Bronchial epithelial cell (primary cell): ENCODE results near the gene GALNT14. TPM values are rescaled to one million over a fixed set of nuclear protein-coding genes. Genes with fewer than 3 reads are reported as not detected.

Source experiments
- DNase-seq: peaks from one replicate; pipeline ENCODE4 v3.0.0-alpha.2; 2010; ENCODE audit warnings: low read depth
- FAIRE-seq: peaks from 2 replicates; lab custom pipeline; 2011; peaks lifted over from hg19 to GRCh38; lab: Jason Lieb, UNC
- H3K27me3 ChIP-seq: 2 replicates; pipeline ENCODE4 v1.5.1; 2011; ENCODE audit warnings: low read length; ENCODE audit not compliant: control insufficient read depth, insufficient read depth
- H3K36me3 ChIP-seq: 2 replicates; pipeline ENCODE4 v1.5.1; 2011; ENCODE audit warnings: low read length; ENCODE audit not compliant: control insufficient read depth, insufficient read depth
- H3K4me3 ChIP-seq: 2 replicates; pipeline ENCODE4 v1.5.1; 2011; ENCODE audit warnings: mild to moderate bottlenecking, low read depth, low read length, control low read depth
- total RNA-seq: library from RNA; depleted of rRNA; stranded (reverse); fragments of >200 nt; gene quantifications from 2 replicates; pipeline ENCODE4 v1.2.1, GENCODE V29; 2014
- TF ChIP-seq, protein P1 (sequence below): IDR thresholded peaks from 2 replicates; pipeline ENCODE4 v1.5.1; 2011; ENCODE audit warnings: mild to moderate bottlenecking, moderate library complexity, low read length, control low read depth, inconsistent platforms; ENCODE audit not compliant: insufficient read depth, severe bottlenecking

Gene GALNT14
- total RNA-seq, 1 donor from 2014 or later, result 12.4 TPM

DNA sequence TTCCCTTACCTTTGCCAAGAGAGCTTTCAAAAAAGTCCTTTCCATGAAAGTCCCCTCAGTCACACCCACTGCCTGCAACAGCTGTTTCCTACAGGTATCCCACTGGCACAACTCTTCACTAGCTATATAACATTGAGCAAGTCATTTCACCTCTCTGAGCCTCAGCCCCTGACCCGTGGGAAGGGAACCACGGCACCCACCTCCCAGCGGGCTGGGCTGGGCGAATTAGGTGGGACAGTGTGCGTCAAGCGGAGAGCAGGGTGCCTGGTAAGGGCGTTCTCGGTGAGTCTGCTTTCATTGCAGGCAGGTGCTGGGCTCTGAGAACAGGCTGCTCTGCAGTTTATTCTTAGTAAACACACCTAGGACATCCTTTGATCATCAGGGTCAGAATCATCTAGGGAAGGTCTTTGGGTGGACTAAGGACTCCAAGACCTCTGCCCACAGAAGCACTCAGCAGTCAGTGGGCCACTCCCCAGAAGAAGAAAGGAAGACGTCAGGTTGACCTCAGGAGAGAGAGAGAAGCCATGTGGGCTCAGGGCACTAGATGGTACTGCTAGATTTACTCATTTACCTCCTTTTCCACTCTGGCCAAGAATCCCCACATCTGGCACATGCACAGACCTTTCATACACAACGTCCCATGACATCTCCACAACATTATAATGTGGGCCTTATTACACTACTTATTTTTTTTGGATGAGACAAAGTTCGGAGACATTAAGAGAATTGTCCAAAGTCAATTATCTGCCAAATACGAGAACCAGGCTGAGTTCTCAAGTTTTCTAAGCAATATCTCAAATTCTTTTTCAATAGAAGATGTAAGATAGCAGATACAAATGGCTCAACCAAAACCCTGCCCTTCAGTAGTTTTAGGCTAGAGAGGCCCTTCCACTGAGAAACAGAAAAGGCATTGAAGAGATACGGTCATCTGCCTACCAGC is 79.9 kb downstream of the GALNT14 start:
- H3K27me3 ChIP-seq, result no peaks in the 10 kb centered on the region
- H3K4me3 ChIP-seq, result no peak overlapping the region
- H3K36me3 ChIP-seq, result no peaks in the 10 kb centered on the region
- DNase-seq, result no peak
- TF ChIP-seq, protein P1, sequence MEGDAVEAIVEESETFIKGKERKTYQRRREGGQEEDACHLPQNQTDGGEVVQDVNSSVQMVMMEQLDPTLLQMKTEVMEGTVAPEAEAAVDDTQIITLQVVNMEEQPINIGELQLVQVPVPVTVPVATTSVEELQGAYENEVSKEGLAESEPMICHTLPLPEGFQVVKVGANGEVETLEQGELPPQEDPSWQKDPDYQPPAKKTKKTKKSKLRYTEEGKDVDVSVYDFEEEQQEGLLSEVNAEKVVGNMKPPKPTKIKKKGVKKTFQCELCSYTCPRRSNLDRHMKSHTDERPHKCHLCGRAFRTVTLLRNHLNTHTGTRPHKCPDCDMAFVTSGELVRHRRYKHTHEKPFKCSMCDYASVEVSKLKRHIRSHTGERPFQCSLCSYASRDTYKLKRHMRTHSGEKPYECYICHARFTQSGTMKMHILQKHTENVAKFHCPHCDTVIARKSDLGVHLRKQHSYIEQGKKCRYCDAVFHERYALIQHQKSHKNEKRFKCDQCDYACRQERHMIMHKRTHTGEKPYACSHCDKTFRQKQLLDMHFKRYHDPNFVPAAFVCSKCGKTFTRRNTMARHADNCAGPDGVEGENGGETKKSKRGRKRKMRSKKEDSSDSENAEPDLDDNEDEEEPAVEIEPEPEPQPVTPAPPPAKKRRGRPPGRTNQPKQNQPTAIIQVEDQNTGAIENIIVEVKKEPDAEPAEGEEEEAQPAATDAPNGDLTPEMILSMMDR, result no peak
- peak; percentile 58 for FAIRE-seq

DNA sequence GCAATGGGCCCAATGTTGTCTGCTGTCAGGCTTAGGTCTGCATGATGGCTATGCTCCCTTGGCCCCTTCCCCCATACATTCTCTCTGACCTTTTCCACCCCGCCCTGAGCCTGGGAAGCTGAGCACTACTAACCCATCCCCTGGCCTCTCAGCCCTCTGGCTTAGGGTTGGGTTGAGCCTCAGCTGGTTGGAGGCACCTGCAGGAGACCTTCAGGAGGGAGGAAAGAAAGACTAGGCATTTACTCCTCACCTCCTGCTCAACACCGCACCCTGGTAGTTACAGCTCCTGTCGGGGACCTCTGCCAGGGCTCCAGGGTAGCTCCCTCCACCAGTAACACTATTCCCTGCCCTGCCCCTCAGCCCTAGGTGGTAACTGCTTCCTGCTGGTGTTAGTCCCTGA is 80.5 kb downstream of the GALNT14 start:
- H3K27me3 ChIP-seq, result no peaks in the 10 kb centered on the region
- FAIRE-seq, result no peak
- TF ChIP-seq, protein P1, result no peak
- no peak overlapping the region for H3K4me3 ChIP-seq
- H3K36me3 ChIP-seq, result no peaks in the 10 kb centered on the region
- no peak for DNase-seq

DNA sequence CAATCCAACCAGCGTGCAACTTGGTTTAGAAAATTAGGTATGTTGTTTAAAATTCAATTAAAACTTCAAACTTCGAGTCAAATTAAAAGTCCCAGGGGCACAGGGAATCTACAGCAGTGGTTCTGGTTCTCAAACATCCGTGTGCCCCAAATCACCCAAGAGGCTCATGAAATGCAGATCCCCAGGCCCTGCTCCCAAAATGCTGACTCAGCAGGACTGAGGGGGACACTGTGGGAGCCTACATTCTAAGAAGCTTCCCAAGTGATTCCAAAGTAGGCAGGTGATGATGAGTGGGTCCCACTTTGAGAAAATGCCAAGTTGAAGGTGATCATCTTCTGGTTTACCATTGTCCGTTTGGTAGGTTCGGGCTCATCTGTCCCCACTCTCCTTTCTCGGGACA is 82.3 kb downstream of the GALNT14 start:
- TF ChIP-seq, protein P1, result no peak
- Histone ChIP-seq H3K27me3 (no peaks in the 10 kb centered on the region), H3K4me3 (no peak overlapping the region), H3K36me3 (no peaks in the 10 kb centered on the region)
- no peak for FAIRE-seq
- no peak for DNase-seq

DNA sequence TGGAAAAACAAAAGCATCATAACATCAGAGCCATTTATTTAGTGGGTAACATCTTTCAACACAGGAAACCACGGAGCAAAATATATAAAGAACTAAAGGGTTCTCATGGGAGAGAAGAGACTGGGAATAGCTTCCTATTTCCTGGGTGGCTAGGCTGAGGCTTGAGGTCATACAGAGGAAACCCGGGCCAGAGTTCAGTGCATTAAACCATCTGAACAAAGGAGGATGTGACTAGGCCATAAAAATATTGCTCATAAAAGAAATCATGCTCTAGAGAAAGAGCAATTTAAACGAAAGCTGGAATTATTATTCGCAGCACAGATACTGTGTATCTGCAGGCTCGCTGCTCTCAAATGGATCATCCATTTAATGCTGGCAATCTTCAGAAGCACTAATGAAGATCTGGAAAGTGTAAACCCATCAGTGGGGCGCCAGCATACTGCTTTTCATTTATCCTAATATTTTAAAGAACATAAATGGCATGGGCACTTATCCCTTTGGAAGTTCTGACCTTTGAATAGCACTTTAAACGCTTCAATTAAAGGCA is 83.3 kb downstream of the GALNT14 start:
- Histone ChIP-seq H3K36me3 (no peaks in the 10 kb centered on the region), H3K27me3 (no peaks in the 10 kb centered on the region), H3K4me3 (no peak overlapping the region)
- FAIRE-seq, result no peak
- no peak for DNase-seq
- TF ChIP-seq, protein P1, result no peak

DNA sequence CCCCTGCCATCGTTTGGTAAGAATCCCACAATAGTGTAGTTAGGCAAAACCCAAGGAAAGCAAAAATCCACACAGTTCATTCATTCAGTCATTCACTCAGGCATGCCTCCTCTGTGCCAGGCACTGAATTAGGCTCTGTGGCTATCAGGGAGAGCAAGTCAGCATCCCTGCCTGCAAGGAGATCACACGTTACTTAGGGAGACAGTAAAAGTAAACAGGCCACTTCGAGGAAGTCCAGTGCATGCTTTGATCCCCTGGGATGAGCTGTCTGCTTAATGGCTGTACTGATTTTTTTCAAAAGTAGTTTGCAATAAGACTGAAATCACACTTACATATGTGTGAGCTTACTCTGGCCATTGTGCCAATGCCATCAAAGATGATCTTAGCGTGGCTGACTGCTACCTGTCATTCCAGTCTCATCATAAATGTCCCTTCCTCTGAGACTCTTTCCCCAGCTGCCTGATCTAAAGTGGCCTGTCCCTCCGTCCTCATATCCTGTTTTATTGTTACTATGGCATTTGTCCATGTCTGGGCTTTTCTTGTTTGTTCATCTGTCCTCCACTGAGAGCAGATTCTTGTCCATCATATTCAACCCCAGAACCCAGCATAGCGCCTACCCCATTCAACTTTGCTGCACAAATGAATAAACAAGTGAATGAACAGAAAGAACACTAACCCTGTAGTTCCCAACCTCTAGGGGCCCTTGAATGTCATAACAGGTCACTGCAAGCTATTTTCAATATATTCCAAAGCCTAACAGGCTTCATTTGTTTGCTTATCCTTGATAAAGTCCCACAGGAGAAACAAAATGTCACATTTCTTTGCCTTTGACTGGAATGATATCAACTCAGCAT is 84.1 kb downstream of the GALNT14 start:
- DNase-seq (no peak), FAIRE-seq (no peak)
- Histone ChIP-seq H3K4me3 (no peak overlapping the region), H3K27me3 (no peaks in the 10 kb centered on the region), H3K36me3 (no peaks in the 10 kb centered on the region)
- TF ChIP-seq, protein P1, result no peak
